Tibial nerve (tissue), 4 donors: ENCODE measurements around the gene CACNA1A.

Source experiments
- CTCF ChIP-seq, 5 experiments: fragments of 200-600 bp in 3 of 5; fragments of 450-650 bp in 2 of 5; sonication (generic) in 3 of 5; IDR thresholded peaks; one replicate each; pipeline ENCODE4 v1.5.1; 2016 to 2019; ENCODE audit warnings: antibody characterized with exemption in 5 of 5, mild to moderate bottlenecking in 3 of 5, moderate library complexity in 2 of 5
- EP300 ChIP-seq, 2 donors: sonication (generic); formaldehyde crosslinking; IDR thresholded peaks; one replicate each; pipeline ENCODE4 v1.6.1; 2017; ENCODE audit warnings: antibody characterized with exemption in 2 of 2, mild to moderate bottlenecking in 1 of 2
- POLR2A ChIP-seq, 2 donors: fragments of 450-650 bp; IDR thresholded peaks; one replicate each; pipeline ENCODE4 v1.6.1; 2017; ENCODE audit warnings: antibody characterized with exemption in 2 of 2, mild to moderate bottlenecking in 2 of 2, moderate library complexity in 2 of 2

GRCh38 chr19:13210941-13211340 lies 295.3 kb downstream of the CACNA1A start:
- TF ChIP-seq CTCF (IDR thresholded peaks at IDR 0.05) (no peak), EP300 (IDR thresholded peaks at IDR 0.05) (no peak), POLR2A (IDR thresholded peaks at IDR 0.05) (no peak)
